IMR-90 (cell line): ENCODE data around the gene TNFRSF14. TPM values are rescaled to one million over a fixed set of nuclear protein-coding genes. Genes with fewer than 3 reads are reported as not detected.

Experiments used
- ATAC-seq: fragments of 200-7000 bp; cut with Tn5 transposase; 2 replicates; pipeline ENCODE4 v1.9.1; 2020; ENCODE audit warnings: low read depth, mild to moderate bottlenecking, moderate library complexity
- BruUV-seq: library from RNA; stranded (reverse); fragments of 400-500 nt; replicated peaks from 2 replicates; lab custom pipeline; 2021; lab: Mats Ljungman, UMichigan
- CTCF ChIA-PET: fragments of 300-600 bp; formaldehyde crosslinking; extraction: SDS; loops from one replicate; lab custom pipeline; 2021; ENCODE audit warnings: antibody characterized with exemption; lab: Yijun Ruan, JAX
- POLR2A ChIA-PET: fragments of 300-600 bp; sonication (Branson Sonifier 250); formaldehyde crosslinking; loops from one replicate; lab custom pipeline; 2022; ENCODE audit warnings: antibody characterized with exemption; ENCODE audit not compliant: unreplicated experiment; lab: Charles Lee
- DNase-seq: peaks from one replicate; pipeline ENCODE4 v3.0.0; 2013
- H2AFZ ChIP-seq: replicated peaks from 2 replicates; pipeline ENCODE3; 2013; ENCODE audit warnings: low read length, mild to moderate bottlenecking; ENCODE audit not compliant: poor library complexity
- H2AK5ac ChIP-seq: 2 replicates; pipeline ENCODE4 v1.6.1; 2013; ENCODE audit warnings: low read depth, low read length, inconsistent platforms
- H2AK9ac ChIP-seq: replicated peaks from 2 replicates; pipeline ENCODE3; 2013; ENCODE audit warnings: mild to moderate bottlenecking, low read depth, low read length, moderate library complexity; ENCODE audit not compliant: poor library complexity
- H2BK120ac ChIP-seq: 2 replicates; pipeline ENCODE4 v1.6.1; 2013; ENCODE audit warnings: low read depth, low read length, inconsistent platforms
- H2BK15ac ChIP-seq: 3 replicates; pipeline ENCODE4 v1.6.1; 2013; ENCODE audit warnings: low read depth, low read length, inconsistent platforms
- H2BK20ac ChIP-seq: 2 replicates; pipeline ENCODE4 v1.6.1; 2013; ENCODE audit warnings: low read depth, mild to moderate bottlenecking, inconsistent platforms, low read length, moderate library complexity
- H2BK5ac ChIP-seq: 2 replicates; pipeline ENCODE4 v1.6.1; 2013; ENCODE audit warnings: mild to moderate bottlenecking, low read depth, low read length, inconsistent platforms; ENCODE audit not compliant: poor library complexity, severe bottlenecking
- H3K14ac ChIP-seq: replicated peaks from 2 replicates; pipeline ENCODE4 v1.6.1; 2013; ENCODE audit warnings: low read depth, low read length, inconsistent platforms
- H3K18ac ChIP-seq: 2 replicates; pipeline ENCODE4 v1.6.1; 2013; ENCODE audit warnings: low read depth, low read length, control low read depth
- H3K23ac ChIP-seq: 2 replicates; pipeline ENCODE4 v1.6.1; 2013; ENCODE audit warnings: low read depth, low read length, inconsistent platforms
- H3K27ac ChIP-seq: 2 replicates; pipeline ENCODE4 v1.5.1; 2013; ENCODE audit warnings: mild to moderate bottlenecking, control low read depth, low read length; ENCODE audit not compliant: insufficient read depth
- H3K27me3 ChIP-seq: 2 replicates; pipeline ENCODE4 v1.6.1; 2013; ENCODE audit warnings: low read length; ENCODE audit not compliant: control insufficient read depth, insufficient read depth
- H3K36me3 ChIP-seq: 2 replicates; pipeline ENCODE4 v1.6.1; 2013; ENCODE audit warnings: low read length, mixed read lengths; ENCODE audit not compliant: control insufficient read depth, insufficient read depth
- H3K4ac ChIP-seq: 2 replicates; pipeline ENCODE4 v1.6.1; 2013; ENCODE audit warnings: low read depth, low read length, inconsistent platforms
- H3K4me1 ChIP-seq: 2 replicates; pipeline ENCODE4 v1.6.1; 2013; ENCODE audit warnings: low read length, mixed read lengths; ENCODE audit not compliant: control insufficient read depth, insufficient read depth
- H3K4me2 ChIP-seq: 2 replicates; pipeline ENCODE4 v1.6.1; 2013; ENCODE audit warnings: low read depth, mild to moderate bottlenecking, control low read depth, low read length, moderate library complexity
- H3K4me3 ChIP-seq: 2 replicates; pipeline ENCODE4 v1.5.1; 2013; ENCODE audit warnings: low read depth, mild to moderate bottlenecking, control low read depth, low read length, moderate library complexity; ENCODE audit not compliant: insufficient read depth
- H3K56ac ChIP-seq: 2 replicates; pipeline ENCODE4 v1.6.1; 2013; ENCODE audit warnings: low read length, inconsistent platforms; ENCODE audit not compliant: insufficient read depth; ENCODE audit errors: extremely low read depth
- H3K79me1 ChIP-seq, 2 experiments: 2 replicates each; pipeline ENCODE4 v1.6.1; 2013; ENCODE audit warnings: low read length in 2 of 2, inconsistent platforms in 1 of 2, low read depth in 1 of 2
- H3K9ac ChIP-seq: 2 replicates; pipeline ENCODE4 v1.6.1; 2013; ENCODE audit warnings: low read depth, low read length, control low read depth
- H3K9me1 ChIP-seq: 2 replicates; pipeline ENCODE4 v1.6.1; 2013; ENCODE audit warnings: low read length, inconsistent platforms; ENCODE audit not compliant: insufficient read depth
- H3K9me3 ChIP-seq: 2 replicates; pipeline ENCODE4 v1.6.1; 2013; ENCODE audit warnings: low read length; ENCODE audit not compliant: control insufficient read depth, insufficient read depth
- H4K20me1 ChIP-seq: 2 replicates; pipeline ENCODE4 v1.6.1; 2013; ENCODE audit warnings: low read length, inconsistent platforms; ENCODE audit not compliant: insufficient read depth
- H4K5ac ChIP-seq: 2 replicates; pipeline ENCODE4 v1.6.1; 2013; ENCODE audit warnings: mild to moderate bottlenecking, low read depth, low read length, control low read depth
- H4K8ac ChIP-seq, 2 experiments: 2 replicates each; pipeline ENCODE4 v1.6.1; 2013; ENCODE audit warnings: low read depth in 2 of 2, low read length in 2 of 2, control low read depth in 1 of 2, inconsistent platforms in 1 of 2
- H4K91ac ChIP-seq: 2 replicates; pipeline ENCODE4 v1.6.1; 2013; ENCODE audit warnings: low read depth, low read length, inconsistent platforms; ENCODE audit not compliant: insufficient read depth
- BHLHE40 ChIP-seq: fragments of 150-350 bp; IDR thresholded peaks from 2 replicates; pipeline ENCODE4 v1.6.1; 2016; ENCODE audit warnings: mild to moderate bottlenecking, low read depth, low read length
- CEBPB ChIP-seq: IDR thresholded peaks from 2 replicates; pipeline ENCODE4 v1.6.1; 2012; ENCODE audit warnings: low read depth, low read length, improper control_type of control experiment
- CHD1 ChIP-seq: IDR thresholded peaks from 2 replicates; pipeline ENCODE4 v1.6.1; 2012; ENCODE audit warnings: low read depth, low read length, improper control_type of control experiment
- CTCF ChIP-seq: conservative IDR thresholded peaks from 2 replicates; pipeline ENCODE4 v1.5.1; 2012; ENCODE audit warnings: mild to moderate bottlenecking, low read depth, low read length, improper control_type of control experiment
- ELK1 ChIP-seq: fragments of 150-350 bp; IDR thresholded peaks from 2 replicates; pipeline ENCODE4 v1.6.1; 2016; ENCODE audit warnings: low read depth, mild to moderate bottlenecking, low read length, moderate library complexity, borderline replicate concordance
- FOS ChIP-seq: fragments of 150-350 bp; IDR thresholded peaks from 2 replicates; pipeline ENCODE4 v1.6.1; 2016; ENCODE audit warnings: low read depth, low read length
- MAZ ChIP-seq: IDR thresholded peaks from 2 replicates; pipeline ENCODE4 v1.6.1; 2012; ENCODE audit warnings: low read depth, mild to moderate bottlenecking, low read length, improper control_type of control experiment, moderate library complexity, borderline replicate concordance
- NFE2L2 ChIP-seq: fragments of 150-350 bp; IDR thresholded peaks from 2 replicates; pipeline ENCODE4 v1.6.1; 2016; ENCODE audit warnings: low read depth, mild to moderate bottlenecking, low read length
- RAD21 ChIP-seq: IDR thresholded peaks from 2 replicates; pipeline ENCODE4 v1.6.1; 2012; ENCODE audit warnings: low read length, improper control_type of control experiment
- RFX5 ChIP-seq: IDR thresholded peaks from 2 replicates; pipeline ENCODE4 v1.8.0; 2012; ENCODE audit warnings: low read depth, mild to moderate bottlenecking, low read length, moderate library complexity
- USF2 ChIP-seq: fragments of 150-350 bp; IDR thresholded peaks from 2 replicates; pipeline ENCODE4 v1.6.1; 2017; ENCODE audit warnings: mild to moderate bottlenecking, antibody characterized with exemption, low read length, low read depth
- WGBS, 2 experiments: methylation state at CpG; one replicate each; pipeline versions ENCODE4 v1.1.5 to v1.1.7; 2013; ENCODE audit warnings: missing lambda C conversion rate in 2 of 2; ENCODE audit not compliant: insufficient read length in 1 of 2; ENCODE audit errors: extremely low coverage in 2 of 2; 5-methylcytosine and 5-hydroxymethylcytosine counted together
- dilution Hi-C: fragments of 300-500 bp; cut with HindIII; formaldehyde crosslinking; loops from one replicate; pipeline ENCODE4 v1.14.3; 2018; ENCODE audit warnings: low sequenced_read_pairs; ENCODE audit not compliant: unreplicated experiment
- in situ Hi-C: fragments of 300-500 bp; cut with MboI; formaldehyde crosslinking; loops from 3 replicates; pipeline ENCODE4 v1.14.3; 2019; ENCODE audit warnings: low sequenced_read_pairs, inconsistent platforms, mixed read lengths
- intact Hi-C: fragments of 100-400 bp; cut with micrococcal nuclease; formaldehyde crosslinking; loops from 2 replicates; pipeline ENCODE4 v1.10.0; 2022
- polyA plus RNA-seq, 3 experiments: library from polyadenylated mRNA; depleted of rRNA; stranded (reverse); fragments of >200 nt; gene quantifications; 2 replicates each; pipeline ENCODE4 v1.2.3, GENCODE V29; 2012; ENCODE audit warnings: low replicate concordance in 1 of 3
- total RNA-seq: library from RNA; depleted of rRNA; stranded (reverse); fragments of >200 nt; gene quantifications from 2 replicates; pipeline ENCODE4 v1.2.3, GENCODE V29; 2012

Gene TNFRSF14
- total and polyA plus RNA-seq, 2 of the 4 experiments (the other 2 are of a cell fraction), result 1.3 to 4.2 TPM

GRCh38 chr1:2529784-2530512, 26.2 kb upstream of the TNFRSF14 start, which contains the start of gene HES5:
HES5 (minus strand) TSS chr1:2530263; CDS start chr1:2530164, 99 bp downstream.
- Histone ChIP-seq H3K23ac (no peak within 1 kb of the TSS), H2AK5ac (no peak within 1 kb of the TSS), H2AFZ (peak within 1 kb of the TSS; percentile 81), H3K4me3 (no peak within 1 kb of the TSS), H2BK15ac (no peak within 1 kb of the TSS), H3K56ac (no peak within 1 kb of the TSS), H3K9me1 (no peaks in the 10 kb centered on the region), H4K91ac (no peak within 1 kb of the TSS), H3K4ac (no peak within 1 kb of the TSS), H3K4me2 (no peak within 1 kb of the TSS), H3K14ac (no peak within 1 kb of the TSS), H4K8ac (no peak within 1 kb of the TSS), H3K4me1 (peaks cover 15% of the 10 kb centered on the region), H3K18ac (no peak within 1 kb of the TSS), H3K36me3 (no peaks in the 10 kb centered on the region), H4K20me1 (peaks cover 11% of the 10 kb centered on the region), H3K27ac (no peak within 1 kb of the TSS), H2BK120ac (no peak within 1 kb of the TSS), H2BK5ac (no peak within 1 kb of the TSS), H3K9ac (no peak within 1 kb of the TSS), H3K9me3 (no peaks in the 10 kb centered on the region), H3K79me1 (peaks cover 0 to 8% of the 10 kb centered on the region in 2 experiments; a peak in 1 of 4 replicates), H4K5ac (no peak within 1 kb of the TSS), H2AK9ac (peak within 1 kb of the TSS; percentile 24), H2BK20ac (no peak within 1 kb of the TSS), H3K27me3 (peaks cover 23% of the 10 kb centered on the region; the same call in 1 of the 2 replicates)
- POLR2A ChIA-PET, result no interaction called here
- DNase-seq (no peak), ATAC-seq (no peak)
- TF ChIP-seq CHD1 (no peak), MAZ (no peak), USF2 (no peak), FOS (no peak), NFE2L2 (no peak), CEBPB (no peak), RAD21 (no peak), CTCF (no peak), ELK1 (no peak), RFX5 (no peak), BHLHE40 (no peak)
- BruUV-seq, result no TSS peak
- WGBS, 2 experiments, result 6% methylated on average over 41 of the region's 91 CpGs; no CpG with 5 or more reads in 1 of the 2 experiments
- dilution Hi-C loops (no loop called here), in situ Hi-C loops (loop anchor here (25.0 kb wide), 1 partner anchor 343 kb away; the partner anchor contains the start of gene FAAP20), intact Hi-C loops (loop anchor here (5.0 kb wide), 1 partner anchor 118 kb away; the partner anchor contains the start of gene PEX10)
- CTCF ChIA-PET, result no interaction called here
